Smooth muscle cell (in vitro differentiated cells): ENCODE measurements around the gene PA2G4. TPM values are rescaled to one million over a fixed set of nuclear protein-coding genes. Genes with fewer than 3 reads are reported as not detected.
A peak's percentile ranks its signal among the peaks of the same experiment; 100 is the strongest.

ENCODE experiments used
- DNase-seq: peaks from one replicate; lab custom pipeline; 2025; ENCODE audit not compliant: unreplicated experiment; lab: John Stamatoyannopoulos, UW
- H2AFZ ChIP-seq: fragments of 200-600 bp; sonication (generic); 2 replicates; pipeline ENCODE4 v1.6.0; 2016; ENCODE audit warnings: antibody characterized with exemption, low read depth, mild to moderate bottlenecking
- H3F3A ChIP-seq: fragments of 200-600 bp; sonication (generic); 2 replicates; pipeline ENCODE4 v1.6.0; 2017; ENCODE audit warnings: antibody characterized with exemption, low read depth
- H3K27ac ChIP-seq: fragments of 200-600 bp; sonication (generic); 2 replicates; pipeline ENCODE4 v1.5.1; 2016; ENCODE audit warnings: low read depth, mild to moderate bottlenecking
- H3K27me3 ChIP-seq: fragments of 200-600 bp; sonication (generic); 2 replicates; pipeline ENCODE4 v1.6.1; 2016; ENCODE audit warnings: low read depth, mild to moderate bottlenecking
- H3K36me3 ChIP-seq: fragments of 200-600 bp; sonication (generic); 2 replicates; pipeline ENCODE4 v1.5.1; 2016; ENCODE audit warnings: low read depth
- H3K4me1 ChIP-seq: fragments of 200-600 bp; sonication (generic); 2 replicates; pipeline ENCODE4 v1.5.1; 2016; ENCODE audit warnings: low read depth
- H3K4me2 ChIP-seq: fragments of 200-600 bp; sonication (generic); 2 replicates; pipeline ENCODE4 v1.6.0; 2016; ENCODE audit warnings: mild to moderate bottlenecking
- H3K4me3 ChIP-seq: fragments of 200-600 bp; sonication (generic); 2 replicates; pipeline ENCODE4 v1.5.1; 2016; ENCODE audit warnings: mild to moderate bottlenecking
- H3K79me2 ChIP-seq: fragments of 200-600 bp; sonication (generic); 2 replicates; pipeline ENCODE4 v1.6.0; 2016; ENCODE audit warnings: low read depth, mild to moderate bottlenecking
- H3K9ac ChIP-seq: fragments of 200-600 bp; sonication (generic); 2 replicates; pipeline ENCODE4 v1.6.0; 2016; ENCODE audit warnings: low read depth
- H3K9me3 ChIP-seq: fragments of 200-600 bp; sonication (generic); replicated peaks from 2 replicates; pipeline ENCODE4 v1.5.1; 2016; ENCODE audit warnings: low read depth
- H4K20me1 ChIP-seq: fragments of 200-600 bp; sonication (generic); 2 replicates; pipeline ENCODE4 v1.6.0; 2016; ENCODE audit warnings: low read depth
- CTCF ChIP-seq: fragments of 200-600 bp; sonication (generic); IDR thresholded peaks from 2 replicates; pipeline ENCODE4 v1.5.1; 2017; ENCODE audit warnings: borderline replicate concordance, mild to moderate bottlenecking, antibody characterized with exemption; ENCODE audit not compliant: insufficient read depth, poor library complexity, severe bottlenecking
- WGBS: methylation state at CpG from one replicate; pipeline ENCODE4 v1.1.7; 2016; ENCODE audit warnings: low lambda C conversion rate; 5-methylcytosine and 5-hydroxymethylcytosine counted together
- polyA plus RNA-seq: library from polyadenylated mRNA; unstranded; fragments of >200 nt; fragmentation: Nextera tagmentation; extraction: Ambion mirVana; gene quantifications from 2 replicates; pipeline ENCODE4 v1.2.1, GENCODE V29; 2016
- total RNA-seq: library from RNA; depleted of rRNA; stranded (reverse); fragments of >200 nt; gene quantifications from 2 replicates; pipeline ENCODE4 v1.2.3, GENCODE V29; 2014

PA2G4 gene
- total and polyA plus RNA-seq, 2 experiments from 2014 or later, result 99.8 to 118 TPM

- Histone ChIP-seq H3K9me3 (no peaks in the 10 kb centered on the region), H3F3A (peaks cover 18% of the 10 kb centered on the region), H3K9ac (peak within 1 kb of the TSS; percentile 96), H3K4me1 (peaks cover 12% of the 10 kb centered on the region), H3K36me3 (no peaks in the 10 kb centered on the region), H2AFZ (peak within 1 kb of the TSS; percentile 11), H3K4me2 (peak within 1 kb of the TSS; percentile 96), H3K79me2 (peaks cover 8% of the 10 kb centered on the region), H3K27me3 (no peaks in the 10 kb centered on the region), H3K4me3 (peak within 1 kb of the TSS; percentile 74), H3K27ac (peak within 1 kb of the TSS; percentile 95), H4K20me1 (peaks cover 10% of the 10 kb centered on the region)
- 1% methylated on average over 60 of the region's 61 CpGs for WGBS
- peak; percentile 83 for DNase-seq
- TF ChIP-seq CTCF, result peak; percentile 24
Observed at GRCh38 chr12:56117778-56118687, 13.7 kb downstream of the PA2G4 start, which contains the start of gene ZC3H10. TSS of gene ZC3H10 (plus strand) at chr12:56118266. CDS start at chr12:56120563, 2,297 bp downstream.

GRCh38 chr12:56118688-56119357 is 14.5 kb downstream of the PA2G4 start:
- Histone ChIP-seq H3K9me3 (no peaks in the 10 kb centered on the region), H3K4me3 (peak overlapping the region; percentile 74), H2AFZ (peak overlapping the region; percentile 11), H3K36me3 (no peaks in the 10 kb centered on the region), H3K79me2 (peaks cover 8% of the 10 kb centered on the region), H3F3A (peaks cover 12% of the 10 kb centered on the region), H3K4me1 (peaks cover 12% of the 10 kb centered on the region), H3K4me2 (peak overlapping the region; percentile 96), H3K9ac (peak overlapping the region; percentile 79), H4K20me1 (peaks cover 10% of the 10 kb centered on the region), H3K27me3 (no peaks in the 10 kb centered on the region), H3K27ac (peak overlapping the region; percentile 95)
- 19% methylated on average over 13 of the region's 13 CpGs for WGBS
- no peak for DNase-seq
- no peak for TF ChIP-seq CTCF

GRCh38 chr12:56119361-56119796 is 15.0 kb downstream of the PA2G4 start:
- H3K36me3 ChIP-seq, result no peaks in the 10 kb centered on the region
- H4K20me1 ChIP-seq, result peaks cover 10% of the 10 kb centered on the region
- peaks cover 8% of the 10 kb centered on the region for H3K79me2 ChIP-seq
- H3K9ac ChIP-seq, result no peak overlapping the region
- 0% methylated on average over 2 of the region's 2 CpGs for WGBS
- peaks cover 7% of the 10 kb centered on the region for H3F3A ChIP-seq
- no peak overlapping the region for H2AFZ ChIP-seq
- peak overlapping the region; percentile 96 for H3K4me2 ChIP-seq
- H3K9me3 ChIP-seq, result no peaks in the 10 kb centered on the region
- DNase-seq, result peak; percentile 14
- peak overlapping the region; percentile 95 for H3K27ac ChIP-seq
- H3K27me3 ChIP-seq, result no peaks in the 10 kb centered on the region
- peak; percentile 69 for TF ChIP-seq CTCF
- H3K4me3 ChIP-seq, result peak overlapping the region; percentile 74
- H3K4me1 ChIP-seq, result peaks cover 12% of the 10 kb centered on the region
